Measurements from ENCODE around the gene AZIN2.

The AZIN2 gene

GRCh38 chr1:33074193-33074945 is 6.6 kb upstream of the AZIN2 start:
- FAIRE-seq (no peak), DNase-seq (ENCODE audit: insufficient read length, low spot score) (no peak)
- TF ChIP-seq SPI1 (IDR thresholded peaks at IDR 0.05; ENCODE audit: low read depth, low read length) (no peak), POU2F2 (IDR thresholded peaks at IDR 0.05; ENCODE audit: low read depth, low read length) (no peak), TAF1 (IDR thresholded peaks at IDR 0.05; ENCODE audit: low read depth, low read length) (no peak), POLR2A (IDR thresholded peaks at IDR 0.05; ENCODE audit: low read depth, low read length) (no peak), POLR2AphosphoS5 (IDR thresholded peaks at IDR 0.05; ENCODE audit: low read depth, low read length) (no peak), PAX5 (IDR thresholded peaks at IDR 0.05; ENCODE audit: insufficient read depth, low read length, severe bottlenecking) (no peak)

GRCh38 chr1:33078030-33078591 is 2.8 kb upstream of the AZIN2 start:
- DNase-seq (ENCODE audit: insufficient read length, low spot score): no peak
- TF ChIP-seq SPI1 (IDR thresholded peaks at IDR 0.05; ENCODE audit: low read depth, low read length) (no peak), POLR2A (IDR thresholded peaks at IDR 0.05; ENCODE audit: low read depth, low read length) (no peak), POU2F2 (IDR thresholded peaks at IDR 0.05; ENCODE audit: low read depth, low read length) (no peak), POLR2AphosphoS5 (IDR thresholded peaks at IDR 0.05; ENCODE audit: low read depth, low read length) (no peak), PAX5 (IDR thresholded peaks at IDR 0.05; ENCODE audit: insufficient read depth, low read length, severe bottlenecking) (no peak), TAF1 (IDR thresholded peaks at IDR 0.05; ENCODE audit: low read depth, low read length) (no peak)
- FAIRE-seq: no peak

GRCh38 chr1:33080373-33080772 is 580 bp upstream of the AZIN2 start:
- FAIRE-seq (no peak), DNase-seq (ENCODE audit: insufficient read length, low spot score) (no peak)
- no peak for TF ChIP-seq TAF1 (IDR thresholded peaks at IDR 0.05; ENCODE audit: low read depth, low read length)

GRCh38 chr1:33081554-33082305 is 777 bp downstream of the AZIN2 start:
- FAIRE-seq (no peak), DNase-seq (ENCODE audit: insufficient read length, low spot score) (no peak)
- TF ChIP-seq POLR2A (IDR thresholded peaks at IDR 0.05; ENCODE audit: low read depth, low read length) (no peak), SPI1 (IDR thresholded peaks at IDR 0.05; ENCODE audit: low read depth, low read length) (no peak), POLR2AphosphoS5 (IDR thresholded peaks at IDR 0.05; ENCODE audit: low read depth, low read length) (no peak), PAX5 (IDR thresholded peaks at IDR 0.05; ENCODE audit: insufficient read depth, low read length, severe bottlenecking) (no peak), TAF1 (IDR thresholded peaks at IDR 0.05; ENCODE audit: low read depth, low read length) (no peak), POU2F2 (IDR thresholded peaks at IDR 0.05; ENCODE audit: low read depth, low read length) (no peak)

- TF ChIP-seq PAX5 (IDR thresholded peaks at IDR 0.05; ENCODE audit: insufficient read depth, low read length, severe bottlenecking) (no peak), TAF1 (IDR thresholded peaks at IDR 0.05; ENCODE audit: low read depth, low read length) (no peak), POLR2A (IDR thresholded peaks at IDR 0.05; ENCODE audit: low read depth, low read length) (no peak), POU2F2 (IDR thresholded peaks at IDR 0.05; ENCODE audit: low read depth, low read length) (no peak), SPI1 (IDR thresholded peaks at IDR 0.05; ENCODE audit: low read depth, low read length) (no peak)
- FAIRE-seq (no peak), DNase-seq (ENCODE audit: insufficient read length, low spot score) (no peak)
These were observed 1.7 kb downstream of the AZIN2 start for GRCh38 chr1:33082575-33083108.

GRCh38 chr1:33085332-33085731 is 4.4 kb downstream of the AZIN2 start:
- no peak for FAIRE-seq
- TF ChIP-seq POLR2A (IDR thresholded peaks at IDR 0.05; ENCODE audit: low read depth, low read length) (no peak), TAF1 (IDR thresholded peaks at IDR 0.05; ENCODE audit: low read depth, low read length) (no peak), SPI1 (IDR thresholded peaks at IDR 0.05; ENCODE audit: low read depth, low read length) (no peak), PAX5 (IDR thresholded peaks at IDR 0.05; ENCODE audit: insufficient read depth, low read length, severe bottlenecking) (no peak), POLR2AphosphoS5 (IDR thresholded peaks at IDR 0.05; ENCODE audit: low read depth, low read length) (no peak), POU2F2 (IDR thresholded peaks at IDR 0.05; ENCODE audit: low read depth, low read length) (no peak)
- no peak for DNase-seq (ENCODE audit: insufficient read length, low spot score)

GRCh38 chr1:33086384-33086850 is 5.5 kb downstream of the AZIN2 start:
- TF ChIP-seq POLR2A (IDR thresholded peaks at IDR 0.05; ENCODE audit: low read depth, low read length) (no peak), SPI1 (IDR thresholded peaks at IDR 0.05; ENCODE audit: low read depth, low read length) (no peak), POU2F2 (IDR thresholded peaks at IDR 0.05; ENCODE audit: low read depth, low read length) (no peak), POLR2AphosphoS5 (IDR thresholded peaks at IDR 0.05; ENCODE audit: low read depth, low read length) (no peak), TAF1 (IDR thresholded peaks at IDR 0.05; ENCODE audit: low read depth, low read length) (no peak), PAX5 (IDR thresholded peaks at IDR 0.05; ENCODE audit: insufficient read depth, low read length, severe bottlenecking) (no peak)
- no peak for FAIRE-seq

GRCh38 chr1:33087677-33088076 is 6.7 kb downstream of the AZIN2 start:
- no peak for DNase-seq (ENCODE audit: insufficient read length, low spot score)
- FAIRE-seq: peak; percentile 63
- TF ChIP-seq POLR2A (IDR thresholded peaks at IDR 0.05; ENCODE audit: low read depth, low read length) (no peak), PAX5 (IDR thresholded peaks at IDR 0.05; ENCODE audit: insufficient read depth, low read length, severe bottlenecking) (no peak), POLR2AphosphoS5 (IDR thresholded peaks at IDR 0.05; ENCODE audit: low read depth, low read length) (no peak), TAF1 (IDR thresholded peaks at IDR 0.05; ENCODE audit: low read depth, low read length) (no peak), POU2F2 (IDR thresholded peaks at IDR 0.05; ENCODE audit: low read depth, low read length) (no peak), SPI1 (IDR thresholded peaks at IDR 0.05; ENCODE audit: low read depth, low read length) (no peak)

More at GRCh38 chr1:33086384-33086850, 5.5 kb downstream of the AZIN2 start:
- DNase-seq (ENCODE audit: insufficient read length, low spot score): no peak

Data from GM12891 (cell line).